HG03095 (cell line): Measurements from ENCODE around the gene TIMM21.

ENCODE experiments used
- ATAC-seq: cut with Tn5 transposase; IDR thresholded peaks from one replicate; pipeline ENCODE4 v1.9.1; 2021; ENCODE audit warnings: moderate library complexity; ENCODE audit not compliant: unreplicated experiment

Gene TIMM21

GRCh38 chr18:74147779-74148542 lies at the start of gene TIMM21, which contains the start of gene FBXO15:
Gene TIMM21, plus strand, starts transcription at chr18:74148523. Its CDS starts 286 bp downstream, at chr18:74148809.
Gene FBXO15, minus strand, starts transcription at chr18:74147834. Its CDS starts 49 bp downstream, at chr18:74147785.
- peak; percentile 91 for ATAC-seq

GRCh38 chr18:74108460-74108859 lies 39.9 kb upstream of the TIMM21 start:
- no peak for ATAC-seq

- no peak for ATAC-seq
These were observed 38.2 kb upstream of the TIMM21 start for GRCh38 chr18:74110149-74110548.

- no peak for ATAC-seq
These were observed 37.3 kb upstream of the TIMM21 start for GRCh38 chr18:74110976-74111375.

GRCh38 chr18:74113711-74114110 lies 34.6 kb upstream of the TIMM21 start:
- no peak for ATAC-seq

DNA sequence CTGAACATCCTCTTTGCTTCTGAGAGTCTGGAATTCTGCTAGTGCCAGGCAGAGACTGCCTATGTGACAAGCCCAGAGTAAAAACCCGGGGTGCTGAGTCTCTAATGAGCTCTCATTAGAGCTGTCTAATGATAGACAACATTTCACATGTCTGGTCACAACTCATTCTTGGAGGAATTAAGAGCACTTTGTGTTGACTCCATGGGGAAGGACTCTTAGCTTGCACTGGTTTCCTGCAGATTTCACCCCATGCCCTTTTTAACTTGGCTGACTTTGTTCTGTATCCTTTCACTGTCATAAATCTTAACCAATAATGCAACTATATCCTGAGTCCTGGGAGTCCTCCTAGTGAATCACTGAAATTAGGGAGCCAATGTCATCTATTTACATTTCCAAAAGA lies 34.2 kb upstream of the TIMM21 start:
- ATAC-seq, result no peak

DNA sequence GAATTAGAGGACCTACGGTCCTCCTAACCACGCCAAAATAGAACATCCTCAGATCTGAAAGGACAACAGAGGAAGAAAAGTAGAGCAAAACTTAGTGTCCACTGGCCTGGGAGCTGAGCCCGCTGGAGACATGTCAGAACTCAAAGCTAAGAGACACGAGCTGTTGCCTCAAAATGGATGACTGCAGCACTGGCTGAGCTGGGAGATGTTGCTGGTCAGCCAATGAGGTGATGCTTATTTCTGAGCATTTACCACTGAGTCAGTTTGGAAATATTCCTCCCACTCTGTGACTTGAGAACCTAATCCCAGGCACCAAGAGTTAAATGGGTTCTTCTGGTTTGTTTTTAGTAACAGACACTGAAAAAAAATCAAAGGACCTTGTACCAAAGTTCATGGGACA lies 33.3 kb upstream of the TIMM21 start:
- no peak for ATAC-seq

DNA sequence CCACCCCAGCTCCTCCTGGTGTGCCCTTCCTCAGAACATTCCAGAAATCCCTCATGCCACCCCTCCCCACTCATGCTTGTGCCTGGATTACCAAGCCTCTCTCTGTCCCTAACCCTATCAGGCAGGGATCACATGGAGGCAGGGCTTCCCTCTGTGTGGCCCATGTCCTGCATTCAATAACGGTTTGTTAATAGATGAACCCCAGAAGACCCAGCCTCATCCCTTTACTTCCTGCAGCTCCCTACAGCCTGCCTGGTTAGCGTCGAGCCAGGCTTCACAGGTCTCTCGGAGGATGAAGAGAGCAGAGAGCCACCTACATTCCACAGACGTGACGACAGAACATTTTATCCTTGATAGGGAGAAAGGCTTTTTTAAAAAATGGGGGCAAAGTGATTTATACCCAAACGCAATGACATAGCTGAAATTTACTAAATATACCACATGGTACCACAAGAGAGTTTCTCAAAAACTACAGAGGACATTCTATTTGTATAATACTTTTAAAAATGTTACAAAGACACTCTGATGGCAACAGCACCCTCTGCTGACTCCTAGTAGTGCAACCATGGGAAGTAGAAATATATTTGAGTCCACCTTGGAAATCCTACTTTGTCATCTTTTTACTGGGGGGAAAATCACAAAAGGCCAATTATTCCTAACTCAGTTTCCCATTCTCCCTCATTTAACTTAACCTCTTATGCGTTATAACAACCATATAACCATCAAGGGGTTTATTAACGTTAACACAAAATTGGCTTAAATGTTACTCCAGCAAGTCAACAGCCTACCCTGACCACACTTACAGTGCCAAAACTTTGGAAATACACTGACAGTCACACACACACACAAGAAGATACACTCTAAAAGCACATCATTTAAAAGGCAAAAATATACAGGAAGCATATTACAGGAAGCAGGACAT lies 31.4 kb upstream of the TIMM21 start:
- ATAC-seq, result no peak

- ATAC-seq, result no peak
These were observed 25.1 kb upstream of the TIMM21 start for GRCh38 chr18:74123200-74123599.

- ATAC-seq, result no peak
These were observed 23.7 kb upstream of the TIMM21 start for GRCh38 chr18:74124642-74125041.

DNA sequence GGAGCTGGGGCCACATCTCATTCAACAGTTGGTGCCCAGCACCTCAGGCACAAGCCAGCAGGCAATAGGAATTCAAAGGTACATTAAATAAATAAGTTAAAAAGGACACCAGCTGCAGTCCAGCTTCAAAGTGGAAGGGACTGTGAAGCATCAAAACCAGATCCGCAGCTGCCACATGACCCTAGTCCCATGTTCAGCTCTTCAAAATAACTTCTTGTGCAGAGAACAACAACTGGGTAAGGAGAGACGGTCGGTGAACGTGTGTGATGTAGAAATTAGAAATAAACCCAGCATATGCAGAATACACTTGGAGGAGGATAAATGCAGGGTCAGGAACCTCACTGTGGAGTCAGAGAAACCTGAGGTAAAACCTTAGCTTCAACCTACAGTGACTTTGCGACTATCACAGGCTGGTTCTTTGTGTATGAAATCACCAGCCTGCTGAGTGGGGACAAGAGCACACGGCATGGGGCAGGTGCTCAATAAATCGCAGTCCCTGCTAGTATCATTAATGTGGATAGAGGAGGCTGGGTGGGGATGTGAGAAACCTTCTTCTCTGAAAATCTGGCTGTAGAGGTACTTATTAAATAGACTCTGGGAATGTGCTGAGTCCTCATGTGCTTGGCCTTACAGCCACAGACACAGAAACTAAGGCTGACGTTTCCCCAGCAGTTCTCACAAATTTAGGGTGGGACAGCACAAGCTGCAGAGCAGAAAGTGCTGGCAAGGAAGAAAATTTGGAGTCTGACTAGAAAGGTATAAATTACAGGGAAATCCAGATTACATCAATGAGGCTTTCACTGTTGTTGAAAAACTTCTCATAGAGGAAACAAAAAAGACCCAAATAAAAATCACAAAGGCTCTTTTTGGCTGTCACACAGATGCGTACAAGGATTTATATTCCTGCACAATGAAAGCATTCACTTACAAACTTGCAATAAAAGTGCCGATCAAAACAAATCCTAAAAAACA lies 21.4 kb upstream of the TIMM21 start:
- no peak for ATAC-seq

- ATAC-seq, result no peak
These were observed 20.2 kb upstream of the TIMM21 start for GRCh38 chr18:74128159-74128558.

- ATAC-seq, result no peak
These were observed 17.2 kb upstream of the TIMM21 start for GRCh38 chr18:74131124-74131523.

DNA sequence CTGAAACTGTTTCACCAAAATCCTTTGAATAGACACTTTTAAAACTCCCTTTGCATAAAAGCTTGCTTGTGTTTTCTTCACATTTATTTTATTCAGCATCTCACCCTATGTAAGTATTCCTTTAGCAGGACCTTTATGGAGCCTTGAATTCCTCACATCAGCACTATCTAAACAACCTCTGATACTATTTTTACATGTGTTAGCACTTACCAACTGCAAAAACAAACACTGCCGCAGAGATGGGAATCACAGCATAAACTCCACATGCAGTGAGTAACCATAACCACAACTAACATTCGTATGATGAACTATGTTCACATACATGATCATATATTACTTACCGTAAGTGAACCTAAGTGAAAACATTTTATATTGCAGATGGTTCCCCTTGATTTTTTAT lies 16.1 kb upstream of the TIMM21 start:
- ATAC-seq, result no peak

- no peak for ATAC-seq
These were observed 10.3 kb upstream of the TIMM21 start for GRCh38 chr18:74137920-74138538.

- no peak for ATAC-seq
These were observed 8.9 kb upstream of the TIMM21 start for GRCh38 chr18:74139411-74139810.

DNA sequence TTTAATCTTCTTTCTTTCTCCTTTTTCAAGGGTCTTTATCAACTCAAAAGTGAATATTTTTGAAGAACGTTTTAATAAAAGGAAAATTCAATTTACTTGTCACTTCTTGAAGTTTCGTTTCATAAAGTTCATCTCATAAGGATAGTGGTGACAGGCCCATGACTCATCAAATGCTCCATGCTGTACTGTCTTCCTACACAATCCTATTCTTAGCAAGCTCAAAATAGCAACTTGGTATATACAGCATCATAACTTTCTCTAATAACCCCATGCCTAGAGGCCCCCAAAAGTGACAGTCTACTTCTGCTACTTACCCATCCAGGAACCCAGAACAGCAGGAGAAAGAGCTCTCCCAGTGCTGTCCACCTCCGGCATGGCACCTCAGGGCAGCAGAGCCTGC lies 8.4 kb upstream of the TIMM21 start:
- ATAC-seq, result peak; percentile 51

GRCh38 chr18:74140582-74140981 lies 7.7 kb upstream of the TIMM21 start:
- ATAC-seq, result no peak

DNA sequence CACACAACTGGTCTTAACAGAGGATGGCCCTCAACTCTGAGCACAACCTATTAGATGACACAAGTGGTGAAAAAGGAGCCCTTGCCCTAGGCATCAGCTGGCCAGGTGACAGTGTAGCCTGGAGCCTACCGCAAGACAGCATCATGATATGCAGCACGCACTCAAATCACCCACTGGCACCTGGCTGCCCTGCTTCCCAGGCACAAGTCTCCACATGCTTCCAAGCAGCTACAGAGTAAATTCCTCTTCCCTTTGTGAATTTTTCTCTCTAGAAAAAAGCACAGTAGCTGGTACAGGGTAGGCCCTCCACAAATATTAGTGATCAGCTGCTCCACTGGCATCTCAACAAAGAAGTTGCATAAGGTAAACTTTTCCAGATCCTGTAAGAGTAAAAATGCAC lies 6.7 kb upstream of the TIMM21 start:
- no peak for ATAC-seq

- no peak for ATAC-seq
These were observed 6.1 kb upstream of the TIMM21 start for GRCh38 chr18:74142252-74142651.
